Endothelial cell of umbilical vein (primary cell): ENCODE data around the gene OSBPL8. TPM values are rescaled to one million over a fixed set of nuclear protein-coding genes. Genes with fewer than 3 reads are reported as not detected.

Experiments used
- BruUV-seq: library from RNA; stranded (reverse); fragments of 400-500 nt; replicated peaks from 2 replicates; lab custom pipeline; 2021; lab: Mats Ljungman, UMichigan
- CTCF ChIA-PET: fragments of 300-600, 350-600 bp; sonication (Branson Sonifier 250); formaldehyde crosslinking; loops from one replicate; lab custom pipeline; 2021; ENCODE audit warnings: antibody characterized with exemption, inconsistent platforms; lab: Charles Lee
- POLR2A ChIA-PET: fragments of 300-600, 350-600 bp; sonication (Branson Sonifier 250); formaldehyde crosslinking; loops from one replicate; lab custom pipeline; 2021; ENCODE audit warnings: antibody characterized with exemption, inconsistent platforms; lab: Charles Lee
- DNase-seq: peaks from one replicate; pipeline ENCODE4 v3.0.0-alpha.2; 2011; ENCODE audit warnings: low read depth, low spot score
- FAIRE-seq: peaks from 2 replicates; lab custom pipeline; 2011; peaks lifted over from hg19 to GRCh38; lab: Jason Lieb, UNC
- H2AFZ ChIP-seq: 2 replicates; pipeline ENCODE4 v1.6.0; 2012; ENCODE audit warnings: low read depth, low read length, control low read depth, inconsistent platforms
- H3K27ac ChIP-seq: 2 replicates; pipeline ENCODE4 v1.5.1; 2011; ENCODE audit warnings: low read depth, mild to moderate bottlenecking, control low read depth, low read length, moderate library complexity; ENCODE audit not compliant: insufficient read depth
- H3K27me3 ChIP-seq, 2 experiments: 2 replicates each; pipeline versions ENCODE4 v1.6.0 to v1.6.1; 2011; ENCODE audit warnings: low read length in 2 of 2, mixed read lengths in 1 of 2; ENCODE audit not compliant: control insufficient read depth in 2 of 2, insufficient read depth in 2 of 2
- H3K36me3 ChIP-seq, 2 experiments: 2 replicates in 1 of 2; 3 replicates in 1 of 2; pipeline ENCODE4 v1.5.1; 2011; ENCODE audit warnings: low read length in 2 of 2, mild to moderate bottlenecking in 1 of 2, moderate library complexity in 1 of 2; ENCODE audit not compliant: control insufficient read depth in 2 of 2, insufficient read depth in 2 of 2; ENCODE audit errors: extremely low read depth in 1 of 2
- H3K4me1 ChIP-seq: 3 replicates; pipeline ENCODE4 v1.5.1; 2011; ENCODE audit warnings: mild to moderate bottlenecking, low read length; ENCODE audit not compliant: control insufficient read depth, insufficient read depth; ENCODE audit errors: extremely low read depth
- H3K4me2 ChIP-seq: 2 replicates; pipeline ENCODE4 v1.6.1; 2011; ENCODE audit warnings: low read length, control low read depth, mixed read lengths; ENCODE audit not compliant: insufficient read depth
- H3K4me3 ChIP-seq, 3 experiments: fragments of 200-600 bp in 1 of 3; sonication (generic), shearing (Covaris generic) in 1 of 3; replicated peaks in 1 of 3; 2 replicates each; pipeline ENCODE4 v1.5.1; 2011 to 2016; ENCODE audit warnings: control low read depth in 3 of 3, low read length in 3 of 3, mild to moderate bottlenecking in 2 of 3, inconsistent platforms in 1 of 3, low read depth in 1 of 3, moderate library complexity in 1 of 3; ENCODE audit not compliant: insufficient read depth in 1 of 3
- H3K79me2 ChIP-seq: 2 replicates; pipeline ENCODE4 v1.6.0; 2012; ENCODE audit warnings: low read length, inconsistent platforms; ENCODE audit not compliant: control insufficient read depth, insufficient read depth
- H3K9ac ChIP-seq: replicated peaks from 2 replicates; pipeline ENCODE3; 2011; ENCODE audit warnings: low read length, control low read depth; ENCODE audit not compliant: insufficient read depth; ENCODE audit errors: extremely low read depth
- H3K9me1 ChIP-seq: replicated peaks from 3 replicates; pipeline ENCODE4 v1.6.0; 2011; ENCODE audit warnings: mild to moderate bottlenecking, low read length; ENCODE audit not compliant: control insufficient read depth, insufficient read depth; ENCODE audit errors: extremely low read depth
- H3K9me3 ChIP-seq: replicated peaks from 2 replicates; pipeline ENCODE4 v1.5.1; 2012; ENCODE audit warnings: low read length, inconsistent platforms; ENCODE audit not compliant: control insufficient read depth, insufficient read depth
- H4K20me1 ChIP-seq: replicated peaks from 2 replicates; pipeline ENCODE3; 2011; ENCODE audit warnings: mild to moderate bottlenecking, low read length; ENCODE audit not compliant: control insufficient read depth, insufficient read depth; ENCODE audit errors: extremely low read depth
- EZH2 ChIP-seq: IDR thresholded peaks from 2 replicates; pipeline ENCODE4 v1.6.1; 2012; ENCODE audit warnings: borderline replicate concordance, low read depth, mild to moderate bottlenecking, moderate library complexity, low read length, inconsistent platforms; ENCODE audit not compliant: severe bottlenecking
- FOS ChIP-seq: IDR thresholded peaks from 2 replicates; pipeline ENCODE4 v1.6.1; 2011; ENCODE audit warnings: mild to moderate bottlenecking, low read length, moderate library complexity, borderline replicate concordance; ENCODE audit not compliant: insufficient read depth
- GATA2 ChIP-seq: IDR thresholded peaks from 2 replicates; pipeline ENCODE4 v1.7.0; 2011; ENCODE audit warnings: low read depth, mild to moderate bottlenecking, moderate library complexity, mixed read lengths, low read length; ENCODE audit not compliant: insufficient read length, insufficient read depth
- JUN ChIP-seq: IDR thresholded peaks from 2 replicates; pipeline ENCODE4 v1.6.1; 2011; ENCODE audit warnings: borderline replicate concordance, low read depth; ENCODE audit not compliant: insufficient read length, insufficient read depth
- MYC ChIP-seq: IDR thresholded peaks from one replicate; pipeline ENCODE4 v1.6.1; 2011; ENCODE audit warnings: mild to moderate bottlenecking, low read depth, low read length
- POLR2A ChIP-seq: IDR thresholded peaks from 2 replicates; pipeline ENCODE4 v1.6.1; 2012; ENCODE audit warnings: low read depth, mild to moderate bottlenecking, control low read depth, low read length
- POLR2AphosphoS5 ChIP-seq: IDR thresholded peaks from 2 replicates; pipeline ENCODE4 v1.6.1; 2012; ENCODE audit warnings: low read depth, mild to moderate bottlenecking, control low read depth, low read length, moderate library complexity; ENCODE audit not compliant: insufficient read depth
- dilution Hi-C: fragments of 300-500 bp; cut with MboI; formaldehyde crosslinking; loops from one replicate; pipeline ENCODE4 v1.15.0; 2019; ENCODE audit warnings: low sequenced_read_pairs; ENCODE audit not compliant: extremely low pct_ligation_motif_present
- intact Hi-C: fragments of 100-400 bp; cut with micrococcal nuclease; formaldehyde crosslinking; loops from one replicate; pipeline ENCODE4 v1.10.0; 2022
- polyA plus RNA-seq, 4 experiments: library from polyadenylated mRNA; depleted of rRNA in 3 of 4; stranded (reverse) in 3 of 4; unstranded in 1 of 4; fragments of >200 nt; gene quantifications; 2 replicates each; pipeline versions ENCODE4 v1.2.1 to v1.2.3, GENCODE V29; 2011 to 2012; ENCODE audit warnings: missing spikeins in 1 of 4
- total RNA-seq: library from RNA; stranded (reverse); gene quantifications from 2 replicates; pipeline ENCODE4 v1.2.3, GENCODE V29; 2021
- TF ChIP-seq, protein P1 (sequence below), 2 donors: IDR thresholded peaks; 1 replicate in 1 of 2; 2 replicates in 1 of 2; pipeline ENCODE4 v1.5.1; 2011; ENCODE audit warnings: low read length in 2 of 2, mild to moderate bottlenecking in 2 of 2, moderate library complexity in 2 of 2, control low read depth in 1 of 2, inconsistent platforms in 1 of 2, low read depth in 1 of 2; ENCODE audit not compliant: insufficient read depth in 1 of 2; ENCODE audit errors: extremely low read depth in 1 of 2
- TF ChIP-seq, protein P2 (sequence below): IDR thresholded peaks from 2 replicates; pipeline ENCODE4 v1.6.1; 2011; ENCODE audit not compliant: insufficient read depth, insufficient read length

OSBPL8 gene
- total and polyA plus RNA-seq, 2 donors (not counting 3 experiments of a cell fraction or from before 2014, with no cell fraction given), result 10.3 to 47.6 TPM

DNA sequence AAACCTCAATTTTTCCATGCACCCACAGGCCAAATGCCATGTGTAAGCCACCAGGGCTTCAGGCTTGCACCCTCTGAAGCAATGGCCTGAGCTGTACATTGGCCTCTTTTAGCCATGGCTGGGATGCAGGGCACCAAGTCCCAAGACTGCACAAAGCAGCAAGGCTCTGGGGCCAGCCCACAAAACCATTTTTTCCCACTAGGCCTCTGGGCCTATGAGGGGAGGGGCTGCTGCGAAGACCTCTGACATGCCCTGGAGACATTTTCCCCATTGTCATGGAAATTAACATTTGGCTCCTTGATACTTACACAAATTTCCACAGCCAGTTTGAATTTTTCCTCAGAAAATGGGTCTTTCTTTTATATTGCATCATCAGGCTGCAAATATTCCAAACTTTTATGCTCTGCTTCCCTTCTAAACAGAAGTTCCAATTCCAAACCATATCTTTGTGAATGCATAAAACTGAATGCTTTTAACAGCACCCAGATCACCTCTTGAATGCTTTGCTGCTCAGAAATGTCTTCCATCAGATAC, 14.3 kb upstream of the OSBPL8 start:
- Histone ChIP-seq H3K4me2 (no peak overlapping the region), H3K9me1 (no peaks in the 10 kb centered on the region), H3K9ac (no peak overlapping the region), H3K9me3 (no peaks in the 10 kb centered on the region), H3K27ac (no peak overlapping the region), H3K4me1 (no peaks in the 10 kb centered on the region), H2AFZ (no peak overlapping the region), H3K4me3 (no peak overlapping the region), H3K79me2 (no peaks in the 10 kb centered on the region), H3K36me3 (no peaks in the 10 kb centered on the region), H3K27me3 (no peaks in the 10 kb centered on the region), H4K20me1 (no peaks in the 10 kb centered on the region)
- FAIRE-seq (no peak), DNase-seq (no peak)
- no TSS peak for BruUV-seq
- intact Hi-C loops, result no loop called here
- ChIA-PET CTCF (no interaction called here), POLR2A (no interaction called here)
- TF ChIP-seq, protein P1, sequence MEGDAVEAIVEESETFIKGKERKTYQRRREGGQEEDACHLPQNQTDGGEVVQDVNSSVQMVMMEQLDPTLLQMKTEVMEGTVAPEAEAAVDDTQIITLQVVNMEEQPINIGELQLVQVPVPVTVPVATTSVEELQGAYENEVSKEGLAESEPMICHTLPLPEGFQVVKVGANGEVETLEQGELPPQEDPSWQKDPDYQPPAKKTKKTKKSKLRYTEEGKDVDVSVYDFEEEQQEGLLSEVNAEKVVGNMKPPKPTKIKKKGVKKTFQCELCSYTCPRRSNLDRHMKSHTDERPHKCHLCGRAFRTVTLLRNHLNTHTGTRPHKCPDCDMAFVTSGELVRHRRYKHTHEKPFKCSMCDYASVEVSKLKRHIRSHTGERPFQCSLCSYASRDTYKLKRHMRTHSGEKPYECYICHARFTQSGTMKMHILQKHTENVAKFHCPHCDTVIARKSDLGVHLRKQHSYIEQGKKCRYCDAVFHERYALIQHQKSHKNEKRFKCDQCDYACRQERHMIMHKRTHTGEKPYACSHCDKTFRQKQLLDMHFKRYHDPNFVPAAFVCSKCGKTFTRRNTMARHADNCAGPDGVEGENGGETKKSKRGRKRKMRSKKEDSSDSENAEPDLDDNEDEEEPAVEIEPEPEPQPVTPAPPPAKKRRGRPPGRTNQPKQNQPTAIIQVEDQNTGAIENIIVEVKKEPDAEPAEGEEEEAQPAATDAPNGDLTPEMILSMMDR (IDR thresholded peaks at IDR 0.05; ENCODE audit: extremely low read depth in 1 of 2, insufficient read depth in 1 of 2, low read depth in 1 of 2, low read length in 2 of 2), result no peak
- TF ChIP-seq EZH2, result no peak
- no peak for TF ChIP-seq FOS
- dilution Hi-C loops, result no loop called here

GRCh38 chr12:76571256-76571655, 11.7 kb upstream of the OSBPL8 start:
- DNase-seq, result no peak
- Histone ChIP-seq H3K4me2 (no peak overlapping the region), H3K36me3 (no peaks in the 10 kb centered on the region), H3K9ac (no peak overlapping the region), H3K9me3 (no peaks in the 10 kb centered on the region), H3K4me1 (peaks cover 4% of the 10 kb centered on the region), H3K79me2 (no peaks in the 10 kb centered on the region), H4K20me1 (no peaks in the 10 kb centered on the region), H3K4me3 (no peak overlapping the region), H3K27ac (no peak overlapping the region), H3K27me3 (no peaks in the 10 kb centered on the region), H2AFZ (no peak overlapping the region), H3K9me1 (no peaks in the 10 kb centered on the region)
- no TSS peak for BruUV-seq
- intact Hi-C loops (no loop called here), dilution Hi-C loops (no loop called here)
- TF ChIP-seq, protein P2, sequence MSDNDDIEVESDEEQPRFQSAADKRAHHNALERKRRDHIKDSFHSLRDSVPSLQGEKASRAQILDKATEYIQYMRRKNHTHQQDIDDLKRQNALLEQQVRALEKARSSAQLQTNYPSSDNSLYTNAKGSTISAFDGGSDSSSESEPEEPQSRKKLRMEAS, result no peak
- TF ChIP-seq MYC (no peak), JUN (no peak), POLR2A (no peak), EZH2 (no peak), FOS (no peak), GATA2 (no peak), POLR2AphosphoS5 (no peak)
- TF ChIP-seq, protein P1 (IDR thresholded peaks at IDR 0.05; ENCODE audit: extremely low read depth in 1 of 2, insufficient read depth in 1 of 2, low read depth in 1 of 2, low read length in 2 of 2), result no peak
- no peak for FAIRE-seq
- ChIA-PET CTCF (interaction anchor here (1.0 to 1.1 kb wide), 2 partner anchors 15 to 32 kb away, joined by 3 read pairs; no protein-coding TSS in a partner anchor), POLR2A (no interaction called here)
